AG08396 (cell line): ENCODE results near the gene SLAMF6.
A peak's percentile ranks its signal among the peaks of the same experiment; 100 is the strongest.
"Not testable (repeated sequence)": the region's sequence is repeated elsewhere in the genome, so short reads cannot be mapped to it uniquely, and the experiment has no call there.

Source experiments
- DNase-seq: peaks from one replicate; pipeline ENCODE4 v3.0.0; 2012; ENCODE audit warnings: low spot score, mixed read lengths

Gene SLAMF6

DNA sequence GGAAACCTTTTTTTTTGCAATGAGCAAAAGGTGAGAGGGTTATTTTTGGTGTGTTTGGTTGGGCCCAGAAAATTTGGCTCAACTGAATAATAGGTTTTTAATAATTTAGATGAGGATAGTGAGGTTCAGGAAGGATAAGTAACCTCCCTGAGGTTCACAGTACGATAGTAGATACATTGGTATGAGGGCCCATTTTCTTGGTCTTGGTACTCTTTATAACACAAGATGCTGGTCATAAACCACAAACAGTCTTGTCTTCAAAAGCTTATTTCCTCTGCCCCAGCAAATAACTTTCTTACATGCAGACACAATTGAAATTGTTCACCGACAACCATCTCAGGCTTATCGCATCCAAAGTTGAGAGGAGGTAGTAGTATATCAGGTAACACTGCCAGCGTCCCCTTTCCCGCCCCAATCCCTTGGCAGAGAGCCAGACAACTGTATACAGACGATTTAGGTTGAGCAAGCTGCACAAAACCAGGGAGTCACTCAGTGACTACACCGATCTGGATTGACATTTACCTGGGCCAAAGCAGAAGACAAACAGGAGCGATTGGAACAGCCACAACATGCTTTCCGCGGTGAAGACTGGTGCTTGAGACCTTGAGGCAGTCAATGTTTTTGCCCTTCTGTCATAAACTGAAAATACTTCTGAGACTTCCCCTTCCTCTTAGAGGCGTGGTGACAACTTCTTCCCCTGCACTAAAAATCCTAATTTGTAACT is at the start of gene SLAMF6:
TSS of gene SLAMF6 (minus strand) at position 634 of the 724 bp plus-strand sequence. CDS start at position 571, 63 bp downstream.
- no peak for DNase-seq

DNA sequence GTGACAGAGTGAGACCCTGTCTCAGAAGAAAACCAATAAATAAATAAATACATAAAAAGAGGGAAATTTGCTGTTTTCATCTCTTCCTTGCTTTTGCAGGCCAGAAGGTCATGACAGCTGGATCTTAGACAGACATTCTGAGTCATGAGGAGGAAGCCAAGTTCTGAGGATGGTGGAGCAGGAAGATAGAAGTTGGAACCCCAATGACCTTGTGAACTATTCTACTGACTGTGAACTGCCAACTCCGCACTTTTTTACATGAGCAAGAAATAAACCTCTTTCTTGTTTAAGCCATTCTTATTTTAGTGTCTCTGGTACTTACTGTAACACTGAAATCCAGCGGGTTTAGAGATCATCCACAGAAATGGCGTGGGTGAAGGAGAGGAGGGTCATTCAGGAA is 47.8 kb upstream of the SLAMF6 start:
- no peak for DNase-seq

DNA sequence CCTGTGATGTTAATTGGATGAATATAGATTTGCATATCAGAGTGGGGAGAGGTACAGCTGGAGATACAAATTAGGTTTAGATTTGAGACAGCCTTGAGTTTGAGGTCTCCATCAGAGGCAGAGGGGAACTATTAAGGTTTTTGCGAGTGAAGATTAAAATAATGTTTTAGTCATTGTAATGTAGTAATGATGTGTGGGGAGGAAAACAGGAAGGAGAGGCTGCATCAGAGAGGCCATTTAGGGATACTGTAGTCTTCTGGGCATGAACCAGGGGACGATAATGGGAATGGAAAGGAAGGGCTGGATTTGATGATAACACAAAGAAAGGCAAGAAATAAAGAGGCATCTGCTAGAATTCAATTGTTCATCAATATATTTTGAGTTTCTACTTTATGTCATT is 46.8 kb upstream of the SLAMF6 start:
- no peak for DNase-seq

DNA sequence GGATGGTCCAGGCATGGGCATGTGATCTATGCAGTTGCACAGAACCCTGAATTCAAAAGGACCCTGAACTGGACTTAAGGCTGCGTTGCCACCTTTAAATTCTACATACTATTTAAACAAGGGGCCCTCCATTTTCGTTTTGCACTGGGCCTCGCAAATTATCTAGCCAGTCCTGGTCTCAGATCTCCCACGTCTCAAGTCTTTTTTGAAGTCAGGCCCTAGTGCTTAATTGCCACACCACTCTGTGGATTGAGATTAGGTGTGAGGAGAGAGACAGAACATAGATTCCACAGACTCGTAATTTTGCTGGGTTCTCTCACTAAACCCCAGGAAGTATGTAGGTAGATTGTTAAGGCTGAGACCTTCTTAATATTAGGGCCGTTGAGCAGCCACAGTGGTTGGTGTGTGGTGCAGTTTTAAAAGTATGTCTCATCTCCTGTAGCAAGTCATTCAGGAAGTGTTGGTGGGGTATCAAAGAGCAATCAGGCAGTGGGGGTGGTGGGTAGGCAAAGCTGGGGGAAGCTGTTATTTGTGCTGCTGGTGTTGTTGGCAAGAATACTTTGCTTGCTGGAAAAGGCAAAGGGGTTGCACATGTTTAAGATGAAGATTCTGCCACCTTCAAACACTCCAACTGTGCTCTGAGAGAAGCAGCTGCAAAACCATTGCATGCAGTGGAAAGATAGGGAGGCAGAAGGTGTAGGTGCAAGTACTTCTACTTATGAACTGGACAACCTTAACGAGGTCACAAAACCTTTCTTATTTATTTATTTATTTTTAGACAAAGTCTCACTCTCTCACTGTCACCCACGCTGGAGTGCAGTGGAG is 45.0 kb upstream of the SLAMF6 start:
- no peak for DNase-seq

- no peak for DNase-seq
Measured at GRCh38 chr1:160567341-160567740, 44.3 kb upstream of the SLAMF6 start.

GRCh38 chr1:160565564-160565963 is 42.5 kb upstream of the SLAMF6 start:
- DNase-seq, result no peak

- DNase-seq, result not testable (repeated sequence)
Measured at GRCh38 chr1:160563230-160563629, 40.2 kb upstream of the SLAMF6 start.

GRCh38 chr1:160562745-160563144 is 39.7 kb upstream of the SLAMF6 start:
- not testable (repeated sequence) for DNase-seq

- no peak for DNase-seq
Measured at GRCh38 chr1:160560806-160561205, 37.8 kb upstream of the SLAMF6 start.

GRCh38 chr1:160560045-160560705 is 37.1 kb upstream of the SLAMF6 start:
- no peak for DNase-seq

GRCh38 chr1:160559437-160559836 is 36.4 kb upstream of the SLAMF6 start:
- not testable (repeated sequence) for DNase-seq

GRCh38 chr1:160558660-160559380 is 35.8 kb upstream of the SLAMF6 start:
- no peak for DNase-seq

GRCh38 chr1:160553778-160554177 is 30.7 kb upstream of the SLAMF6 start:
- no peak for DNase-seq

GRCh38 chr1:160552425-160552824 is 29.4 kb upstream of the SLAMF6 start:
- no peak for DNase-seq

- no peak for DNase-seq
Measured at GRCh38 chr1:160550572-160551034, 27.5 kb upstream of the SLAMF6 start.

- no peak for DNase-seq
Measured at GRCh38 chr1:160549665-160550006, 26.6 kb upstream of the SLAMF6 start.

- no peak for DNase-seq
Measured at GRCh38 chr1:160548960-160549664, 26.1 kb upstream of the SLAMF6 start.

DNA sequence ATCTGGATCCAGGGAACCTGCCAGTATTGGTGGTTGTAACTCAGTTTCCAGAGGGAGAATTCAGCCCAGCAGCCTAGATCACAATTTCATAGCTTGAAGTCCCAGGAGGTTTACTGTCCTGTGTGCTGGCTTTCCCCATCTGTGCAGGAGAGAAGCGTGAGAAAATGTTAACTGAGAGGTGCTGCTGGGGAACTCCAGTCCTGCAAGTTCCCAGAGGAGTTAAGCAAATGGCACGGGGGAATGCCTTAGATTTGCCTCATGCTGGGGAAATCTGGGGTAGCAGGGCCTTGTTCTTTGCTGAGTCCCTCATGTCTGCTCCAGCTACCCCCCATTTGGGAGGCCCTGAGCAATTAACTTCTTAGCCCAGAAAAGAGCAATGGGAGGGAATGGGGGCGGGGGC is 25.1 kb upstream of the SLAMF6 start:
- DNase-seq, result no peak

DNA sequence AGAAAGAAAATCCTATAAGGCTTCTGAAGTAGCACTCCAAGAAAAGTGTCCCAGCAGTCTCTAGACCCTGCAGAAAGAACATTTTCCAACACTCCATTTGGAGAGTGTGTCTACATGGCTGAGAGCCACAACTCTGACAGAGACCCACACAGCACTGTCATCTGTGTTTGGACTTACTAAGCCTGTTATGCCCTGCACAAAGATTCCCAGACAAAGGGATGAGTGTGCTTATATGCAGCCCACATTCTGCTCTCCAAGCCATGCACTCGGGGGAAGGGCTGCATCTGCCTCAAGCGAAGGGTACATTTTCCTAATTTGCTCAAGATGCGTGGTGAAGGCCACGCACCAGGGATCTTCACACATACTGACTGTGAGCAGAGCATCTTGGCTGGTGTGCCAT is 24.4 kb upstream of the SLAMF6 start:
- DNase-seq, result no peak

DNA sequence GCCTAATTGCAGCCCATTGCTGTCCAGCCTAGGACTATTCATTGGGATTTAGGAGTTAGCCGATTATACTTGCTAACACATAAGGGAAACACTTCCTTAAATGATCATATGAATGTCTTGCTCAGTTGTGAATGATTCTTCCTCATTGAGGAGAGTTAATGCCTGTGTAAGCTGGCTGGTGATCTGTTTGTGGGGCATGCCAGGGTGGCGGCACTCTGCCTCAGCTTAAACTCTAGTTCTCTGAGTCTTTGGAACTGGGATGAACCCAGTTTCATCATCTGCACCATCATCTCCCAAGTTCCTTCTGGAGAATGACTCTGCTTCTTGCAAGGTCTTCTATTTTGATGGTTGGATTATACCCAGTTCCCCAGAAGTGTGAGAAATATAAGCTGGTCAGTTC is 23.9 kb upstream of the SLAMF6 start:
- no peak for DNase-seq

DNA sequence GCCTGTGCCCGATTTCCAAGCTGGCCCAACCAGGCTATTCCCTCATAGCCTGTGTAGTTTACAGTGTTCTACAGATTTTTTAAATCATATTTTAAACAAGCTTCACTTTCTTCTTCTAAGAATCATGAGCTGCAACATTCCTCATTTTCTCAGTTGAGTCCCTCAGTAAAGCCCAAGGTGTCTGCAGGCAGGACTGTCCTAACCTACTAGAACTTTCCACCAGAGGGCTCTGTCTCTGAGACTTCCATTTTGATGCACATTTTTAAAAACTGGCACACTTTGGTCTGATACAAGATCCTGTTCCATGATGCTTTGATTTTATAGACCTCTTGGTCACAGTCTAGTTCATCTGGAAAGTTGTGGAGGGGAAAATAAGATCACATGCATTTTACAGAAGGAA is 21.6 kb upstream of the SLAMF6 start:
- DNase-seq, result peak; percentile 15
